ENCODE measurements around the gene RPL15. TPM values are rescaled to one million over a fixed set of nuclear protein-coding genes. Genes with fewer than 3 reads are reported as not detected.

Gene RPL15
- total and polyA plus RNA-seq, 10 of the 15 experiments (the other 5 are each of a cell fraction or from before 2014, with no cell fraction given), result 2,885 to 10,761 (median 4,017) TPM

DNA sequence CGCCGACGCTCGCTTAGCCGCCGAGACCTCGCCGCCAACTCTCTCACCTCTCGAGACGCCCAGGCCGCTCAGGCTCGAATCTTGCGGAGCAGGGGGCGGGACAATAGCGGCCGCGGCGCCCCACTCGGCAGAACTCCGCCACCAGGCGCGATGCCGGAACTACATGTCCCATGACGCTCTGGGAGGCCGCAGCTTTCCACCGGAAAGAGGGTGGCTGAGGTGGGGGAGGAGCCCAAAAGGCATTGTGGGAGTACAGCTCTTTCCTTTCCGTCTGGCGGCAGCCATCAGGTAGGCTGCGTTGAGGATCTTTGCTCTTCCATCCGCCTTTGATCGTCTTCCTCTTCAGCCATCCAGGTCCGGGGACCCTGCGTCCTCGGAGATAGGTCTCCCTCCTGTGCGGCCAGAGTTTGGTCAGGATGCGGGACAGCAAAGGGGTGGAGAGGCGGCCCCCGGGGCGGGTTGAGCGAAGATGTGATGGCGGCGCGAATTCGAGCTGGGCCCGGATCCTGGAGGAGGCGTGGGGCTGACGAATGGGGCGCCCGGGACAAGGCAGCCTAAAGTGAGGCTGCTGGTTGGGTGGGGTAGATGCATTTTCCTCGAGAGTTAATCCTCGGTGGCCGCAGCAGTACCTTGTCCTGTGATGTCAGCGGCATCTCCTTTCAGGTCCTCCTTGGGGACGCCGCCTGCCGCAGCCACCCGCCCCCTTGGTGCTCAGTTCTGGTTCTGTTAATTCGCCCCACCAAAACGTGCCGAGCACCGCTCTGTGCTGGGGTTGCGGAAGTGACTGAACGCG is at the start of gene RPL15, which contains the start of gene NKIRAS1 (continued):
- TF ChIP-seq EP300 (IDR thresholded peaks at IDR 0.05; ENCODE audit: borderline replicate concordance in 1 of 2, control insufficient read depth in 1 of 2, low read depth in 2 of 2, low read length in 2 of 2) (peak; percentile 42 to 71; a peak in 2 of 4 replicates), POLR2AphosphoS5 (IDR thresholded peaks at IDR 0.05; ENCODE audit: low read length) (peak; percentile 100), ZBTB11 (CRISPR knock-in tag; IDR thresholded peaks at IDR 0.05) (no peak; the same call in 1 of the 2 replicates), ZNF687 (IDR thresholded peaks at IDR 0.05) (peak; percentile 83), SMARCA5 (IDR thresholded peaks at IDR 0.05) (peak; percentile 28), JUNB (IDR thresholded peaks at IDR 0.05) (no peak), RFX5 (IDR thresholded peaks at IDR 0.05; ENCODE audit: low read depth, low read length) (no peak), RBBP5 (conservative IDR thresholded peaks at IDR 0.05) (peak; percentile 94), CHD4 (IDR thresholded peaks at IDR 0.05) (no peak), ZBTB40 (IDR thresholded peaks at IDR 0.05; ENCODE audit: borderline replicate concordance) (peak; percentile 88), IRF5 (IDR thresholded peaks at IDR 0.05; ENCODE audit: borderline replicate concordance) (peak; percentile 53; the same call in 1 of the 2 replicates), NBN (IDR thresholded peaks at IDR 0.05) (peak; percentile 98), GATAD2B (conservative IDR thresholded peaks at IDR 0.05; ENCODE audit: low read depth) (0 out of 2 replicates have a peak, but pooled peaks have one; percentile 25)
- TF ChIP-seq, protein P1, sequence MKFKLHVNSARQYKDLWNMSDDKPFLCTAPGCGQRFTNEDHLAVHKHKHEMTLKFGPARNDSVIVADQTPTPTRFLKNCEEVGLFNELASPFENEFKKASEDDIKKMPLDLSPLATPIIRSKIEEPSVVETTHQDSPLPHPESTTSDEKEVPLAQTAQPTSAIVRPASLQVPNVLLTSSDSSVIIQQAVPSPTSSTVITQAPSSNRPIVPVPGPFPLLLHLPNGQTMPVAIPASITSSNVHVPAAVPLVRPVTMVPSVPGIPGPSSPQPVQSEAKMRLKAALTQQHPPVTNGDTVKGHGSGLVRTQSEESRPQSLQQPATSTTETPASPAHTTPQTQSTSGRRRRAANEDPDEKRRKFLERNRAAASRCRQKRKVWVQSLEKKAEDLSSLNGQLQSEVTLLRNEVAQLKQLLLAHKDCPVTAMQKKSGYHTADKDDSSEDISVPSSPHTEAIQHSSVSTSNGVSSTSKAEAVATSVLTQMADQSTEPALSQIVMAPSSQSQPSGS (IDR thresholded peaks at IDR 0.05; ENCODE audit: low read length), result no peak; the same call in 1 of the 2 replicates
